Endothelial cell of umbilical vein (primary cell): ENCODE measurements around the gene AP3S2. TPM values are rescaled to one million over a fixed set of nuclear protein-coding genes. Genes with fewer than 3 reads are reported as not detected.

ENCODE experiments used
- BruUV-seq: library from RNA; stranded (reverse); fragments of 400-500 nt; replicated peaks from 2 replicates; lab custom pipeline; 2021; lab: Mats Ljungman, UMichigan
- CTCF ChIA-PET: fragments of 300-600, 350-600 bp; sonication (Branson Sonifier 250); formaldehyde crosslinking; loops from one replicate; lab custom pipeline; 2021; ENCODE audit warnings: antibody characterized with exemption, inconsistent platforms; lab: Charles Lee
- POLR2A ChIA-PET: fragments of 300-600, 350-600 bp; sonication (Branson Sonifier 250); formaldehyde crosslinking; loops from one replicate; lab custom pipeline; 2021; ENCODE audit warnings: antibody characterized with exemption, inconsistent platforms; lab: Charles Lee
- DNase-seq: peaks from one replicate; pipeline ENCODE4 v3.0.0-alpha.2; 2011; ENCODE audit warnings: low read depth, low spot score
- FAIRE-seq: peaks from 2 replicates; lab custom pipeline; 2011; peaks lifted over from hg19 to GRCh38; lab: Jason Lieb, UNC
- H2AFZ ChIP-seq: 2 replicates; pipeline ENCODE4 v1.6.0; 2012; ENCODE audit warnings: low read depth, low read length, control low read depth, inconsistent platforms
- H3K27ac ChIP-seq: 2 replicates; pipeline ENCODE4 v1.5.1; 2011; ENCODE audit warnings: low read depth, mild to moderate bottlenecking, control low read depth, low read length, moderate library complexity; ENCODE audit not compliant: insufficient read depth
- H3K27me3 ChIP-seq, 2 experiments: 2 replicates each; pipeline versions ENCODE4 v1.6.0 to v1.6.1; 2011; ENCODE audit warnings: low read length in 2 of 2, mixed read lengths in 1 of 2; ENCODE audit not compliant: control insufficient read depth in 2 of 2, insufficient read depth in 2 of 2
- H3K36me3 ChIP-seq, 2 experiments: 2 replicates in 1 of 2; 3 replicates in 1 of 2; pipeline ENCODE4 v1.5.1; 2011; ENCODE audit warnings: low read length in 2 of 2, mild to moderate bottlenecking in 1 of 2, moderate library complexity in 1 of 2; ENCODE audit not compliant: control insufficient read depth in 2 of 2, insufficient read depth in 2 of 2; ENCODE audit errors: extremely low read depth in 1 of 2
- H3K4me1 ChIP-seq: 3 replicates; pipeline ENCODE4 v1.5.1; 2011; ENCODE audit warnings: mild to moderate bottlenecking, low read length; ENCODE audit not compliant: control insufficient read depth, insufficient read depth; ENCODE audit errors: extremely low read depth
- H3K4me2 ChIP-seq: 2 replicates; pipeline ENCODE4 v1.6.1; 2011; ENCODE audit warnings: low read length, control low read depth, mixed read lengths; ENCODE audit not compliant: insufficient read depth
- H3K4me3 ChIP-seq, 3 experiments: fragments of 200-600 bp in 1 of 3; sonication (generic), shearing (Covaris generic) in 1 of 3; replicated peaks in 1 of 3; 2 replicates each; pipeline ENCODE4 v1.5.1; 2011 to 2016; ENCODE audit warnings: control low read depth in 3 of 3, low read length in 3 of 3, mild to moderate bottlenecking in 2 of 3, inconsistent platforms in 1 of 3, low read depth in 1 of 3, moderate library complexity in 1 of 3; ENCODE audit not compliant: insufficient read depth in 1 of 3
- H3K79me2 ChIP-seq: 2 replicates; pipeline ENCODE4 v1.6.0; 2012; ENCODE audit warnings: low read length, inconsistent platforms; ENCODE audit not compliant: control insufficient read depth, insufficient read depth
- H3K9ac ChIP-seq: replicated peaks from 2 replicates; pipeline ENCODE3; 2011; ENCODE audit warnings: low read length, control low read depth; ENCODE audit not compliant: insufficient read depth; ENCODE audit errors: extremely low read depth
- H3K9me1 ChIP-seq: replicated peaks from 3 replicates; pipeline ENCODE4 v1.6.0; 2011; ENCODE audit warnings: mild to moderate bottlenecking, low read length; ENCODE audit not compliant: control insufficient read depth, insufficient read depth; ENCODE audit errors: extremely low read depth
- H3K9me3 ChIP-seq: replicated peaks from 2 replicates; pipeline ENCODE4 v1.5.1; 2012; ENCODE audit warnings: low read length, inconsistent platforms; ENCODE audit not compliant: control insufficient read depth, insufficient read depth
- H4K20me1 ChIP-seq: replicated peaks from 2 replicates; pipeline ENCODE3; 2011; ENCODE audit warnings: mild to moderate bottlenecking, low read length; ENCODE audit not compliant: control insufficient read depth, insufficient read depth; ENCODE audit errors: extremely low read depth
- CTCF ChIP-seq, 2 donors: IDR thresholded peaks; 1 replicate in 1 of 2; 2 replicates in 1 of 2; pipeline ENCODE4 v1.5.1; 2011; ENCODE audit warnings: low read length in 2 of 2, mild to moderate bottlenecking in 2 of 2, moderate library complexity in 2 of 2, control low read depth in 1 of 2, inconsistent platforms in 1 of 2, low read depth in 1 of 2; ENCODE audit not compliant: insufficient read depth in 1 of 2; ENCODE audit errors: extremely low read depth in 1 of 2
- EZH2 ChIP-seq: IDR thresholded peaks from 2 replicates; pipeline ENCODE4 v1.6.1; 2012; ENCODE audit warnings: borderline replicate concordance, low read depth, mild to moderate bottlenecking, moderate library complexity, low read length, inconsistent platforms; ENCODE audit not compliant: severe bottlenecking
- FOS ChIP-seq: IDR thresholded peaks from 2 replicates; pipeline ENCODE4 v1.6.1; 2011; ENCODE audit warnings: mild to moderate bottlenecking, low read length, moderate library complexity, borderline replicate concordance; ENCODE audit not compliant: insufficient read depth
- GATA2 ChIP-seq: IDR thresholded peaks from 2 replicates; pipeline ENCODE4 v1.7.0; 2011; ENCODE audit warnings: low read depth, mild to moderate bottlenecking, moderate library complexity, mixed read lengths, low read length; ENCODE audit not compliant: insufficient read length, insufficient read depth
- JUN ChIP-seq: IDR thresholded peaks from 2 replicates; pipeline ENCODE4 v1.6.1; 2011; ENCODE audit warnings: borderline replicate concordance, low read depth; ENCODE audit not compliant: insufficient read length, insufficient read depth
- MYC ChIP-seq: IDR thresholded peaks from one replicate; pipeline ENCODE4 v1.6.1; 2011; ENCODE audit warnings: mild to moderate bottlenecking, low read depth, low read length
- POLR2AphosphoS5 ChIP-seq: IDR thresholded peaks from 2 replicates; pipeline ENCODE4 v1.6.1; 2012; ENCODE audit warnings: low read depth, mild to moderate bottlenecking, control low read depth, low read length, moderate library complexity; ENCODE audit not compliant: insufficient read depth
- dilution Hi-C: fragments of 300-500 bp; cut with MboI; formaldehyde crosslinking; loops from one replicate; pipeline ENCODE4 v1.15.0; 2019; ENCODE audit warnings: low sequenced_read_pairs; ENCODE audit not compliant: extremely low pct_ligation_motif_present
- intact Hi-C: fragments of 100-400 bp; cut with micrococcal nuclease; formaldehyde crosslinking; loops from one replicate; pipeline ENCODE4 v1.10.0; 2022
- polyA plus RNA-seq, 4 experiments: library from polyadenylated mRNA; depleted of rRNA in 3 of 4; stranded (reverse) in 3 of 4; unstranded in 1 of 4; fragments of >200 nt; gene quantifications; 2 replicates each; pipeline versions ENCODE4 v1.2.1 to v1.2.3, GENCODE V29; 2011 to 2012; ENCODE audit warnings: missing spikeins in 1 of 4
- total RNA-seq: library from RNA; stranded (reverse); gene quantifications from 2 replicates; pipeline ENCODE4 v1.2.3, GENCODE V29; 2021

The AP3S2 gene
- total and polyA plus RNA-seq, 2 donors (not counting 3 experiments of a cell fraction or from before 2014, with no cell fraction given): 14.6 to 31.1 TPM

GRCh38 chr15:89863918-89864317 lies 29.9 kb downstream of the AP3S2 start:
- TF ChIP-seq POLR2AphosphoS5 (no peak), FOS (no peak), EZH2 (no peak), CTCF (IDR thresholded peaks at IDR 0.05; ENCODE audit: extremely low read depth in 1 of 2, insufficient read depth in 1 of 2, low read depth in 1 of 2, low read length in 2 of 2) (no peak), MYC (no peak), JUN (no peak), GATA2 (no peak)
- no peak overlapping the region for H3K9ac ChIP-seq
- ChIA-PET CTCF (interaction anchor here (1.0 to 2.0 kb wide), 7 partner anchors 11 to 103 kb away, joined by 3 to 16 read pairs (median 5); partner anchors contain the start of gene MESP2), POLR2A (no interaction called here)
- FAIRE-seq: peak; percentile 12
- intact Hi-C loops (no loop called here), dilution Hi-C loops (loop anchor here (25.0 kb wide), 1 partner anchor 102 kb away; the partner anchor contains the start of gene MESP1)
- no TSS peak for BruUV-seq
- no peaks in the 10 kb centered on the region for H4K20me1 ChIP-seq
- H3K27ac ChIP-seq: no peak overlapping the region
- H3K4me2 ChIP-seq: no peak overlapping the region
- H3K4me1 ChIP-seq: no peaks in the 10 kb centered on the region
- no peaks in the 10 kb centered on the region for H3K9me1 ChIP-seq
- H3K9me3 ChIP-seq: no peaks in the 10 kb centered on the region
- no peak overlapping the region for H2AFZ ChIP-seq
- H3K27me3 ChIP-seq: no peaks in the 10 kb centered on the region
- H3K79me2 ChIP-seq: no peaks in the 10 kb centered on the region
- peaks cover 0 to 5% of the 10 kb centered on the region in 2 experiments for H3K36me3 ChIP-seq
- H3K4me3 ChIP-seq: no peak overlapping the region
- DNase-seq: no peak
